ENCODE results near the gene DGKQ. TPM values are rescaled to one million over a fixed set of nuclear protein-coding genes. Genes with fewer than 3 reads are reported as not detected.

Gene DGKQ
- total RNA-seq, 1 donor from 2014 or later, result 26.2 TPM

- Mint-ChIP-seq H3K4me3 (ENCODE audit: unreplicated experiment) (no peak overlapping the region), H3K4me1 (ENCODE audit: low read depth, unreplicated experiment) (peaks cover 2% of the 10 kb centered on the region), H3K9me3 (ENCODE audit: unreplicated experiment) (peaks cover 3% of the 10 kb centered on the region), H3K36me3 (ENCODE audit: unreplicated experiment) (no peaks in the 10 kb centered on the region), H3K27me3 (ENCODE audit: unreplicated experiment) (peaks cover 5% of the 10 kb centered on the region), H3K27ac (ENCODE audit: unreplicated experiment) (no peak overlapping the region)
- TF ChIP-seq CTCF (IDR thresholded peaks at IDR 0.05; ENCODE audit: partially characterized antibody, unreplicated experiment), result no peak
- peak; percentile 15 for DNase-seq
Observed at GRCh38 chr4:964346-965025, 8.9 kb downstream of the DGKQ start.

DNA sequence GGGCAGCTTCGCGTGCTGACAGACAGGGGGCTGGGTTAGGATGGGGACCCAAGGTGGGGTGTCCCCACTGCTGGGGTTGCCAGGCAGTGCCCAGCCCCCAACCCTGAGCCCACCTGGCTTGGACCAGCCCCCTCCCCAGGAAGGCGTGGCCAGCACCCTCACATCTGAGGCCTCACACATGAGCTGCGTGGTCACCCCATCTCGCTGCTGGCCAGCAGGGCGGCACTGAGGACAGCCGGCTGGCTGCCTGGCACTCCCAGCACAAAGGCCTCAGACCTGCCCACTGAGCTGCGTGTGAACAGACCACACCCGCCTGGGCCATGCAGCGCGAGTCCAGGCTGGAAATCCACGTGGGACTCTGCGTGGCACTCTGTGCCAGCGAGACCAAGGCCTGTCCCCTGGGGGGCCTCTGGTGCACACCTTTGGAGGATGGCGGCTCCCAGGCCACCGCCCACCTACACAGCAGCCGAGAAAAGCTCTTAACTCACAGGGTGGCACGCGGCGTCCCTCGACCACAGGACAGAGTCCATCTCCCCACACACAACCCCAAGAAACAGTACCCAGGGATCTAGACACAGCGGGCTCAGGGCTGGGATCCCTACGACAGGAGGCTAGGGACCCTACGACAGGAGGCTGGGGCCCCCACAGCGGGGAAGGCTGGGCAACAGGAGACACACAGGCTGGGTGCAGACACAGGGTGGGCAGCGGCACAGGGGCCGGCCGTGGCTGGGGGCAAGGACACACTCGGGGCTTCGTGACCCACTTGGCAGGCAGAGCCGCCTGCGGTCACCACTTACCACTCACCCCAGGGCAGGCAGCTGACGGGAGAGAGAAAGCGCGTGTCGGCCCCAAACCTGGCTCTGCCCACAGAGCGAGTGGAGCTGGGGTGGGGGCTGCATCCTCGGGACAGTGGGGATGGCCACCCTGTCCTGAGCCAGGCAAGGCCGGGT is 9.8 kb downstream of the DGKQ start:
- H3K9me3 Mint-ChIP-seq (ENCODE audit: unreplicated experiment), result peaks cover 5% of the 10 kb centered on the region
- TF ChIP-seq CTCF (IDR thresholded peaks at IDR 0.05; ENCODE audit: partially characterized antibody, unreplicated experiment), result no peak
- H3K36me3 Mint-ChIP-seq (ENCODE audit: unreplicated experiment), result no peaks in the 10 kb centered on the region
- H3K4me3 Mint-ChIP-seq (ENCODE audit: unreplicated experiment), result no peak overlapping the region
- H3K27ac Mint-ChIP-seq (ENCODE audit: unreplicated experiment), result no peak overlapping the region
- peaks cover 2% of the 10 kb centered on the region for H3K4me1 Mint-ChIP-seq (ENCODE audit: low read depth, unreplicated experiment)
- peaks cover 2% of the 10 kb centered on the region for H3K27me3 Mint-ChIP-seq (ENCODE audit: unreplicated experiment)
- peak; percentile 14 for DNase-seq

- no peaks in the 10 kb centered on the region for H3K36me3 Mint-ChIP-seq (ENCODE audit: unreplicated experiment)
- no peak overlapping the region for H3K27ac Mint-ChIP-seq (ENCODE audit: unreplicated experiment)
- peaks cover 2% of the 10 kb centered on the region for H3K4me1 Mint-ChIP-seq (ENCODE audit: low read depth, unreplicated experiment)
- peaks cover 2% of the 10 kb centered on the region for H3K27me3 Mint-ChIP-seq (ENCODE audit: unreplicated experiment)
- peak; percentile 15 for DNase-seq
- no peak for TF ChIP-seq CTCF (IDR thresholded peaks at IDR 0.05; ENCODE audit: partially characterized antibody, unreplicated experiment)
- H3K9me3 Mint-ChIP-seq (ENCODE audit: unreplicated experiment), result peaks cover 5% of the 10 kb centered on the region
- no peak overlapping the region for H3K4me3 Mint-ChIP-seq (ENCODE audit: unreplicated experiment)
Observed at GRCh38 chr4:962231-963208, 10.8 kb downstream of the DGKQ start.

- Mint-ChIP-seq H3K9me3 (ENCODE audit: unreplicated experiment) (peaks cover 5% of the 10 kb centered on the region), H3K4me3 (ENCODE audit: unreplicated experiment) (no peak overlapping the region), H3K4me1 (ENCODE audit: low read depth, unreplicated experiment) (peaks cover 2% of the 10 kb centered on the region), H3K36me3 (ENCODE audit: unreplicated experiment) (no peaks in the 10 kb centered on the region), H3K27me3 (ENCODE audit: unreplicated experiment) (peaks cover 2% of the 10 kb centered on the region), H3K27ac (ENCODE audit: unreplicated experiment) (no peak overlapping the region)
- TF ChIP-seq CTCF (IDR thresholded peaks at IDR 0.05; ENCODE audit: partially characterized antibody, unreplicated experiment), result no peak
- peak; percentile 14 for DNase-seq
Observed at GRCh38 chr4:961351-962230, 11.8 kb downstream of the DGKQ start.

Data from glutamatergic neuron (in vitro differentiated cells).